GM19395 (cell line): Measurements from ENCODE around the gene CTDP1.
"Not testable (repeated sequence)": the region's sequence is repeated elsewhere in the genome, so short reads cannot be mapped to it uniquely, and the experiment has no call there.

ENCODE experiments used
- ATAC-seq: cut with Tn5 transposase; IDR thresholded peaks from one replicate; pipeline ENCODE4 v1.9.1; 2021; ENCODE audit warnings: mild to moderate bottlenecking, moderate library complexity; ENCODE audit not compliant: unreplicated experiment

CTDP1 gene

DNA sequence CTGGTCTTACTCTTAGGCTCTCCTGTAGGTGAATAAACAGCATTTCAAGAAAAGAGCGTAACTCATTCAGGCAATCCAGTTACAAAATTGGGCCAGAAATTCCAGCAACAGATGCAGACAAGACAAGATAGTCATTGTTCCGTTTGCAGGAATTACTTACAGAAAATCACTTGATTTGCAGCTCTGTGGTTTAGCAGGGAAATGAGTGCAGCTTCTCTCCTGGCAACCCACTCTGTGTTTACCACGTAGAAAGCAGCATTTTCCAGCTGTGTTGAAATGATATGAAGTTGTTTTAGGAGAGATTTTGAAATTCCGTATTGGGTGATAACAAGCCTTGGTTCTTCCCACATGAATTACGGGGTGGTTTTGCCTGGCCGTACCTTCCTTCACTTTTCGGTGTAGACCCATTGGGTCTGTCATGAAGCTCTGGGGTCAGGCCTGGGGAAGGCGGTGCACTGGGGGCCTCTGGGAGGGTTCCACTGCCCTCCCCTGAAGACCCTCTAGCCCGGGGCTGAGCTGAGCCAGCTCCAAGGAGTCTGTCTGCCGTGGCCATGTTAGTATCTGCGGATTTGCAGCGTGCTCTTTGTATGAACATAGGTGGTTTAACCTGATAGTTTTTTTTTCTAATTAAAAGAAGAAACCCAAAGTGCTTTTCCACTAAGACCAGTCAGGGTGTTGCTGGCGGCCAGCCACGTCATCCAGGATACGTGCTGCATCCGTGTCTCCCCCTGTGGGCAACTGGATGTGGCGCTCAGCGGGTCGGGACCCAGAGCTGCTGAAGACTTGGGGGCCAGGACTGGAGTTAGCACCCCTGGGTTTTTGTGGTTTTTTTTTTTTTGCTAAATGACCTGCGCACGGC is 59.2 kb downstream of the CTDP1 start:
- ATAC-seq, result no peak

DNA sequence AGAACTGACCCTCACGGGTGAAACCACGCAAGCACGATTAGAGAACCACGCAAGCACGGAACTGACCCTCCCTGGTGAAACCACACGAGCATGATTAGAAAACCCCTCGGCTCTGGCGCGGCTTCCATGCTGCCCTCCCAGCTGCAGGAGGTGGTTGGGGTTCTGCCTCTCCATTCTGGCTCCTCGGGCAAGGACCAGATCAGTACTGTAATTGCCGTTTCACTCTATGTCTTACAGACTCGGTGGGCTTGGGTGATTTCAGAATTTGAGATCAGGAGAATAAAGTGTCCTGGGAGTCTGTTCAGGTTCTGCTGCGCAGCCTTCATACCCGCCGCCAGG is 59.8 kb downstream of the CTDP1 start:
- no peak for ATAC-seq

DNA sequence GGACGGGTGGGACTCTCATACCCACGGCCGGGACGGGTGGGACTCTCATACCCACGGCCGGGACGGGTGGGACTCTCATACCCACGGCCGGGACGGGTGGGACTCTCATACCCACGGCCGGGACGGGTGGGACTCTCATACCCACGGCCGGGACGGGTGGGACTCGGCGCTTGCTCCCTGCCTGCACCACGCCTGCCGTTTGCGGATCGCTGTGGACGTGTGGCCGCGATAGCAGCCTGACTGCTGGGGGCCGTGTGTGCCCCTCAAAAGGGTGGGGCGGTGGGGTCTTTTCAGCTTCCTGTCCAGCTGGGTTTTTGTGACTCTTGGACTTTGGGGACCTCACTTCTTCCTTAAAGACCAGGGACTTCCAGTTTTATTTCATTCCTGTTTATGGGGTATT is 60.4 kb downstream of the CTDP1 start:
- ATAC-seq, result not testable (repeated sequence)

DNA sequence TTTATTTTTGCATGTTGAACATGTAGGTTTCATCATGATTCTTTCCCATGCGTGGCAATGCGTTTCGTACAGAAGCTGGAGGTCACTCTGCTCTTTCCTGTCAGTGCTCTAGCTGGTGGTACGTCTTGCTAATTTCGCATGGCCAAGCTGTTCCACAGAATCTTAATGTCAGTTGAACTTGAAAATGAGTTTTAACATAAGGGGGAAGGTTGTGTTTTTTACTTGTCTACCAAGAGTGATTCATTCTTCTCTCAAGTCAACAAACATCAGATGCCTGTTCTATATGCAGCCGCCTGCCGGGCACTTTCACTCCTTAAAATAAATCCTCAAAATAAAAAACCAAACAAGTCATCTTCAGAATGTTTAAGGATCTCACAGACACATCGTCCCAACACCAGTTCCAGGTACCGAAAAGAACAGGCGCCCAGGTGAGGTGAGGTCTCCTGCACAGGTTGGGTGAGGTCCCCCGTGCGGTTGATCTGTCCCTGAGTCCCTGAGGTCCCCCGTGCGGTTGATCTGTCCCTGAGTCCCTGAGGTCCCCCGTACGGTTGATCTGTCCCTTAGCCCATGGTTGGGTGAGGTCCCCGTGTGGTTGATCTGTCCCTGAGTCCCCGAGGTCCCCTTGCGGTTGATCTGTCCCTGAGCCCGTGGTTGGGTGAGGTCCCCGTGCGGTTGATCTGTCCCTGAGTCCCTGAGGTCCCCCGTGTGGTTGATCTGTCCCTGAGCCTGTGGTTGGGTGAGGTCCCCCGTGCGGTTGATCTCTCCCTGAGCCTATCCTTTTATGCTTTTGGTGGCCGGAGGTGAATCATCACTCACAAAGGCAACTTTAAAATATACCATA is 61.1 kb downstream of the CTDP1 start:
- ATAC-seq, result no peak

DNA sequence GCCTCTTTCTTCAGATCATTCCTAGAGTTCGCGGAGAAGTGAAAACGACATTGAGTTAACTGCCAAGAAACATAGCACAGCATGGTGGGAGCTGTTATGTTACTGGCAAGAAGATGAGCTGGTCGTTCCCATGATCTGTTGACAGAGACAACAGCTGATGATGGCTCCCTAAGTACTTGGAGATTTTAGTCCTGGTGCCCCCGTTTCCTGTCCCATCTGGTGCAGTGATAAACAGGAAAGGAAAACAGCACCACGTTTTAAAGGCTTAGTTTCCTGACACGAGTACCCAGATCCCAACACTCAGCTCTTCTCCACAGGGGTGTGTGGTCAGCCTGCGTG is 61.7 kb downstream of the CTDP1 start:
- ATAC-seq, result no peak

DNA sequence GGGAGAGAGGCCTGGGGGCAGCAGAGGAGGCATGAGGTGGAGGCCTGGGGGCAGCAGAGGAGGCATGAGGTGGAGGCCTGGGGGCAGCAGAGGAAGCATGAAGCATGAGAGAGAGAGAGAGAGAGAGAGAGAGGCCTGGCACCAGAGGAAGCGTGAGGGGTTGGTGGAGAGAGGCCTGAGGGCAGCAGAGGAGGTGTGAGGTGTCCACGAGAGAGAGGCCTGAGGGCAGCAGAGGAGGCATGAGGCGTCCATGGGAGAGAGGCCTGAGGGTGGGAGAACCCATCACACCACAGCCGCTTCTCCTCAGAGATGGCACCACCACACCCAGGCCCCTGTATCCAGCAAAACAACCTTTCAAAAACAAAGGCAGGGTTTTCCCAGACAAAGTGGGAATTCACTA is 62.5 kb downstream of the CTDP1 start:
- ATAC-seq, result no peak

DNA sequence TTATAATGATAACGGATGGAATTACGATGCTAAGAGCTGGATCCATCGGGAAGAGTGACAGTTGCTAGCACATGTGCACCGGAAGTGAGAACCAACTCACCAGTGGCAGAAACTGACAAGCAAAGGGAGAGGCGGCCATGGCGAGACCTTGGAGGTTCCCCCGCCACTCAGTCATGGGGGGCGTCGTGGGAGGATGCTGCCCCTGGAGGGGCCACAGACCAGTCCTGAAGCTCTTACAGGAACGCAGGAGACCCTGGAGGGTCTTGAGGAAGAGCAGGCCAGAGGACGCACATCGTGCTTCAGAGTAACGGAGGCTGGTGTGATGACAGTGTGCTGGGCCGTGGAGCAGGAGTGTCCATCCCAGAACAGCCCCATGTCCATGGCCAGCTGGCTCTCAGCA is 65.0 kb downstream of the CTDP1 start:
- no peak for ATAC-seq

DNA sequence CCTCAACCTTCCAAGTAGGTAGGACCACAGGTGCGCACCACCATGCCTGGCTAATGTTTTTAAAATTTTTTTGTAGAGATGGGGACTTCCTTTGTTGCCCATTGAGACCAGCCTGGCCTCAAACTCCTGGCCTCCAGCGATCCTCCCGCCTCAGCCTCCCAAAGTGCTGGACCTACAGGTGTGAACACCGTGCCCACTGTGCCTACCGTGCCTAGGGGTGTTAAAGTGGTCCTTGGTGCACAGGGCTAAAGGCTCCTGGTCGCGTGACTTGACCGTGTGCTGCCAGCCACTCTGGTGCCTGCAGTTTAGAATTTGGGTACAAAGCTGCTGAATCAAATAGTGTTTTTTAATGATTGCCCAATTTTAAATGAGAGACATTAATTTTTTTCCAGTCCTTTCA is 67.1 kb downstream of the CTDP1 start:
- no peak for ATAC-seq

DNA sequence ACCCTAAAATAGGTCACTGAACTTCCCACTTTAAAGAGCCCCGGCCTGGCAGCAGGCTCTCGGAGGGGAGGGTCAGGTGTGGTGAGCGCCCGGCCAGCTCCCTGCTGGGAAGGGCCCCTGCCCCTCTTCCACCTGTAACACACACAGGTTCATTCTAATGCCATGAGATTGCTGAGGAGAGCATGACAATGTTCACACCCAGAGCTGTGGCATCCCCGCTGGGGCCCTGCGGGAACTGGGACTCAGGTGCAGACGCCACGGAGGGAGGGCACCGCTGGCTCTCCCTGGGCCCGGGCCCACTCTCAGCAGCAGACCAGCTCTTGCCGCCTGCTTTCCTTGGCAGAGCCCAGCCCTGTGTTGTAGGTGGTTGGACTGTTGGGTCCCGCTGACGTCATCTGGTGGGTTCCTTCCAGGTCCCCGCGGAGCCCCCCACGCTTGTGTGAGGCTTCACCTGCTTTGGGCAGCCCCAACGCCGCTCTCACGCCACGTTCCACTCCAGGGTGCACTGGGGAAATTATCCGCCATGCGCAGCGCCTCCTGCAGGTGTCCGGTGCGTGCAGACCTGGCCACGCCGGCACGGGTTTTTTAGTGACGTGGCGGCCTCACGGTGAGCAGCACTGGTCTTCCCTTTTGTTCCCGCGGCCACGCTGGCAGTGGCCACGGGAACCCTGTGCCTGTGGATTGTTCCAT is 67.7 kb downstream of the CTDP1 start:
- ATAC-seq, result no peak

DNA sequence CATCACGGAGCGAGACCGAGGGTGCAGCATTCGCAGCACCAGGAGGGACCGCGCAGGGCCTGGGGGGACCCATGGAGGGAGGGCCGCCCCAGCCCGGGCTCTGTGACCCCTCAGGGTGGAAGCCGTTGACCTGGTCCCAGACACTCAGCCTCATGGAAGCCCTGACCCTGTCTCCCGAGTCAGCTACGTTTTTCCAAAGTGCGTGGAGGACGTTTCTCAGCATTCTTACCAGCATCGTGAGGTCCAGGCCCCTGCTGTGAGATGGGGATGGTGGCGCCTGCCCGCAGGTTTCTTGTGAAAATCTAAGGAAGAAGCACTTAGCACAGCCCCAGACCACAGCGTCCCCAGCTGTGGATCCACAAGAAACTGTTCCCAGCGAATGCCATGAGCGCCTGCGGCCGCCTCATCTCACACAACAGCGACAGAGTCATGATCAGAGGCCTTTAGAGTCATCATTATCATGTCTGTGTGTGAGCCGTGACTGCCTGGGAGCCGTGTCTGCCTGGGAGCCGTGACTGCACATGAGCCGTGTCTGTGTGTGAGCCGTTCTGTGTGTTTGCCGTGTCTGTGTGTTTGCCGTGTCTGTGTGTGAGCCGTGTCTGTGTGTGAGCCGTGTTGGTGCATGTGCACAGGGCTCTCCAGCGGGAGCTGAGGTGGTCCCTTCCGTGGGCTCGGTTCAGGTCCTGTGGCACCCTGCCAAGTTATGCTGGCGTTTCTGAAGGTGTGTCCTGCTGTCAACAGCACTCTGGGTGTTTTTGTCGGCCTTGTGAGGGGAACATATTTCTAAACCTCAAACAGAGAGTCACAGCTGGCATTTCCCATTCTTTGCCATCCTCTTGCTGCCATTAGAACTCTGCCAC is 68.9 kb downstream of the CTDP1 start:
- no peak for ATAC-seq

DNA sequence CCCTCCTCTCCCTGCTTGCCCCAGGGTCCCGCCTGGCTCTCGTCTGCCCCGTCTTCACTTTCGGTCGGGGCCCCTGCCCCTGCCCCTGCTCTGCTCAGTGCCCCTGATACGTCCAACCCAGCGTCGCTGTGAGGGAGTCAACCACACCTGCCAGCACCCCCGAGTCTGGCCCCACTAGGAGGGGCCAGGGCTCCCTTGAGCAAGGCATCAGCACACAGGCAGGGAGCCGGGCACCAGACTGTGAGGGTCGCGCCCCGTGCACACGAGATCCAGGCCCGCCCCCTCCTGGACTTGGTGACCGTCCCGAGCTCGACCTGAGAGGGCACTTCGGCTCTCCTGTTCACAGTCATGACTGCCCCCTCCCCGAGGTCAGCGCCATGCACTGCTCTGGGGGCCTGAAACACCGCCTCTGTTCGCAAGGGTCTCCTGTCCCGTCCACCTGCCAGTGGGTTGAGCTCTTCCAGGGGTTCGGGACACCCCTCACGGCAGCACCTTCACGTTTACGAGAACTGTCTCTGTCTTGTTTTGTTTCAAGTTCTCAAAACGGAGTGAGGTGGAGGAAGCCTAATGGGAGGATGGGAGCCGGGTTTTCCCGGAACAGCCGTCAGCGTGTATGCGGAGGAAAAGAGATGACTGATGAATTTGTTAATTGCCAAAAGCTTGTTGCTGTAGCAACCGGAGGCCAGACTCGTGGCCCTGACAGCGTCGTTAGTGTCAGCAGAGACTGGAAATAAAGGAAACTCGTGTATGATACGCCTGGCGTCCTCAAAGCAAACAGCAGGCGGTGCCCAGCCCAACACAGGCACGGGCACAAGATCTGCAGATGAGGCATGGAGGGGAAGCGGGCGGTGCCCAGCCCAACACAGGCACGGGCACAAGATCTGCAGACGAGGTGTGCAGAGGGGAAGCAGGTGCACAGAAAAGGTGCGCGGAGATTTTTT is 69.9 kb downstream of the CTDP1 start:
- no peak for ATAC-seq

DNA sequence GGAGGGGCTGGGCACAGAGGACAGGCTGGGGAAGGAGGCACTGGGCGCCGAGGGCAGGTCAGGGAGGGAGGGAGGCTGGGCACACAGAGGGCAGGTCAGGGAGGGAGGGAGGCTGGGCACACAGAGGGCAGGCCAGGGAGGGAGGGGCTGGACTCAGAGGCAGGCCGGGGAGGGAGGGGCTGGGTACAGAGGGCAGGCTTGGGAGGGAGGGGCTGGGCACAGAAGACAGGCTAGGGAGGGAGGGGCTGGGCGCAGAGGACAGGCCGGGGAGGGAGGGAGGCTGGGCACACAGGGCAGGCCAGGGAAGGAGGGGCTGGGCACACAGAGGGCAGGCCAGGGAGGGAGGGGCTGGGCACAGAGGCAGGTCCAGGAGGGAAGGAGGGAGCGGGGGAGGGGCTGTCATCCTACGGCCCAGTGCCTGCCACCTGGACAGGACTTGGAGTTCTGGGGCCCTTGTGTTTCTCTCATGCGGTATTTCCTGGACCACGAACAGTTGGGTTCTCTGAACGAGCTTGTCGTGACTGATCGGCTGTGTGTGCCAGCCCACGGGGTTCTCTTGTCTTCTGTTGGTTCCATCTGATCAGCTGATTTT is 71.5 kb downstream of the CTDP1 start:
- no peak for ATAC-seq

DNA sequence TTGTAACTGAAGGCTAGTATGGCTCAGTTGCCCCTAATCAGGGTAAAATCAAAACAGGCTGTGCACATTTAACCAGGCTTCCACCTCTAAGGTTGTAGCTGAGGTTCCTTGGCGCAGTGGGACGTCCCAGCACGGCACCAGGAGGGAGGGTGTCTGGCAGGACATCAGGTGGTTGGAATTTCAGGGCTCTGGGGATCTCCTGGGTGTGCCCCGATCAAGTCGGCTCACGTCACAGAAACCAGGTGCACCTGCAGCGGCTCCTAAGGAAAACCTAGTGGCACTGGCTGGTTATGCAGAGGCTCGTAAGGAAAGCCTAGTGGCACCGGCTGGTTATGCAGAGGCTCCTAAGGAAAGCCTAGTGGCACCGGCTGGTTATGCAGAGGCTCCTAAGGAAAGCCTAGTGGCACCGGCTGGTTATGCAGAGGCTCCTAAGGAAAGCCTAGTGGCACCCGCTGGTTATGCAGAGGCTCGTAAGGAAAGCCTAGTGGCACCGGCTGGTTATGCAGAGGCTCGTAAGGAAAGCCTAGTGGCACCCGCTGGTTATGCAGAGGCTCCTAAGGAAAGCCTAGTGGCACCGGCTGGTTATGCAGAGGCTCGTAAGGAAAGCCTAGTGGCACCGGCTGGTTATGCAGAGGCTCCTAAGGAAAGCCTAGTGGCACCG is 72.4 kb downstream of the CTDP1 start:
- ATAC-seq, result not testable (repeated sequence)

DNA sequence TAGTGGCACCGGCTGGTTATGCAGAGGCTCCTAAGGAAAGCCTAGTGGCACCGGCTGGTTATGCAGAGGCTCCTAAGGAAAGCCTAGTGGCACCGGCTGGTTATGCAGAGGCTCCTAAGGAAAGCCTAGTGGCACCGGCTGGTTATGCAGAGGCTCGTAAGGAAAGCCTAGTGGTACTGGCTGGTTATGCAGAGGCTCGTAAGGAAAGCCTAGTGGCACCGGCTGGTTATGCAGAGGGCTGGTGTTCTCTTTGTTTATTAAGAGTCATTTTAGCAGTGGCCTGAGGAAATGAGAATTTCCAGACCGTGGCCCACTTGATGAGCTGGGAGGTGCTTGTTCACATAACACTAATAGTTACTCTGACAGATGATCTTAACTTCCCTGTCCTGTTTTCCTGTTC is 73.3 kb downstream of the CTDP1 start:
- not testable (repeated sequence) for ATAC-seq

DNA sequence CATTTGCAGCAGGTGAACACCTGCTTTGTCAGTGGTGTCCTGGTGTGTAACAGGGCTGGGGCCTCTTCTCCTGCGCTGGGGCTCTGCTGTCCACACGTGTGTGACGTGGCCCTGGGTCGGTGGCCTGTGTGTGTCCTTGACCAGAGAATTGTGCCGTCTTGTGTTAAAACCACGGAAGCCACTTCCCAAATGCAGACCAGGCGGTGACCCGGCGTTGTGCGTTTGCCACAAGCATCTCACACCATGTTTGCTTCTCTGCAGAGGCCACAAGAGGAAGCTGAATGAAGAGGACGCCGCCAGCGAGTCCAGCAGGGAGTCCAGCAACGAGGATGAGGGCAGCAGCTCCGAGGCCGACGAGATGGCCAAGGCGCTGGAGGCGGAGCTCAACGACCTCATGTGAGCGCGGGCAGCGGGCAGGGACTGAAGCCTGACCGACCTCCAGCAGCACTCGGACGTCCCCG is 73.8 kb downstream of the CTDP1 start:
- no peak for ATAC-seq

DNA sequence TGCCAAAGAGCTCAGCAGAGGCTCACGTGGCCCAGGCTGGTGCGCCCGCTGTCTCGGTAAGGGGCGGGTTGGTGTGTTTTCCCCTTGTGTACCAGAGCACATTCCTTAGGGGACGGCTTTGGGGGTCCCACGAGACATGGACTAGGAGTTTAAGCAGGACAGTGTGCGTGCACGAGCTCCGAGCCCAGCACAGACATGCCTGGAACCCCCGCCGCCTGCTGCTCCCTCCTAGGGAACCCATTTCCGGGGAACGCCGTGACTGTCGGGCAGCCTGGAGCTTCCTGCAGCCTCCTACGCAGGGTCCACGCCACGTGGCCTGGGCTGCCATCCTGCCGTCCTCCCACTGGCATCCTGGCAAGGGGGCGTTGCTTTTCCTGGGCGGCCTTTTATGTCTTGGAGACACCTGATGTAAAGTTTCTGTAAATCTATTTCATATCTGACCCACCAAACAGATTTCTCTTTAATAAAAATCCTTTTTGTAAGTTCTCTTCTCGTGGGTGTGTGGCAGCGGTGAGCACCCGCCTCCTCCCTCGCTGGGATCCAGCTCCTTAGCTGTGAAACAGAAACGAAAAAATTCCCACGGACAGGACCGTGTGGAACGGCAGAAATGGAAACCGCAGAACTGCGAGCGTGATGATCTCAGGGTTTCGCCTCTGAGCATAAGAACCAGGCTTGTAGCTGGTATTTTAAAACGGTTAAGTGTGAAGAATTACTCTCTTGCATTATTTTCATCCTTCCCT is 74.6 kb downstream of the CTDP1 start:
- ATAC-seq, result no peak

DNA sequence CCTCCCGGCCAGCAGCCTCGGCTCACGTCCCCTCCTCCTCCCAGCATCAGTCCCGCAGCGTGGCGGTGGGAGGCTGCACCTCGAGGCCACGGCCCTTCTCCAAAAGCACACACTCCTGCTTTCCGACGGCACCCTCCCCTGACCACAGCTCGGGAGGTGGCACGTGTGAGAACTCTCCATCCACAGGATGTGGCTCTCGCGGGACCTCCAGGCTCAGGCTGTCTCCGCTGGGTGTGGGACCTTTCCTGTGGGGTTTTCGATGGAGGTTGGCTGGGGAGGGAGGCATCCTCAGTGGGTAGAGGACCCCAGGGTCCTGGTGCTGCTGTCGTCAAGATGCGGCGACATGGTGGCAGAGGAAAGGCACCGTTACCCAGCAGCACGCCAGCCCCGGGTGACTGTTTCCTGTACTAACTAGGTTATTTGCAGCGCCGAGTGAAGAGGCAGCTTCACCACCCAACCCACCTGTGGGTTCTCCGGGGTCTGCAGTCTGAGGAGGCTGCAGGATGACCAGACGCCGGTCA is 75.3 kb downstream of the CTDP1 start:
- no peak for ATAC-seq
